Measurements from ENCODE around the gene RABL2A.
"Not testable (repeated sequence)": the region's sequence is repeated elsewhere in the genome, so short reads cannot be mapped to it uniquely, and the experiment has no call there.

DNA sequence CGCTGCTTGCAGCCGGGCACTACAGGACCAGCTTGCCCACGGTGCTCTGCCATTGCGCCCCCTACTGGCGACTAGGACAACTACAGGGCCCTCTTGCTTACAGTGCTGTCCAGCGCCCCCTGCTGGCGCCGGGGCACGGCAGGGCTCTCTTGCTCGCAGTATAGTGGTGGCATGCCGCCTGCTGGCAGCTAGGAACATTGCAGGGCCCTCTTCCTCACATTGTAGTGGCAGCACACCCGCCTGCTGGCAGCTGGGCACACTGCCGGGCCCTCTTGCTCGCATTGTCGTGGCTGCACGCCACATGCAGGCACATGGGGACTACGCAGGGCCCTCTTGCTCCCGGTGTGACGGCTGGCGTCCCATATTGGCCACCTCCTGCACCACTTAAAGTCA, 23.0 kb upstream of the RABL2A start:
- TF ChIP-seq, protein P1, sequence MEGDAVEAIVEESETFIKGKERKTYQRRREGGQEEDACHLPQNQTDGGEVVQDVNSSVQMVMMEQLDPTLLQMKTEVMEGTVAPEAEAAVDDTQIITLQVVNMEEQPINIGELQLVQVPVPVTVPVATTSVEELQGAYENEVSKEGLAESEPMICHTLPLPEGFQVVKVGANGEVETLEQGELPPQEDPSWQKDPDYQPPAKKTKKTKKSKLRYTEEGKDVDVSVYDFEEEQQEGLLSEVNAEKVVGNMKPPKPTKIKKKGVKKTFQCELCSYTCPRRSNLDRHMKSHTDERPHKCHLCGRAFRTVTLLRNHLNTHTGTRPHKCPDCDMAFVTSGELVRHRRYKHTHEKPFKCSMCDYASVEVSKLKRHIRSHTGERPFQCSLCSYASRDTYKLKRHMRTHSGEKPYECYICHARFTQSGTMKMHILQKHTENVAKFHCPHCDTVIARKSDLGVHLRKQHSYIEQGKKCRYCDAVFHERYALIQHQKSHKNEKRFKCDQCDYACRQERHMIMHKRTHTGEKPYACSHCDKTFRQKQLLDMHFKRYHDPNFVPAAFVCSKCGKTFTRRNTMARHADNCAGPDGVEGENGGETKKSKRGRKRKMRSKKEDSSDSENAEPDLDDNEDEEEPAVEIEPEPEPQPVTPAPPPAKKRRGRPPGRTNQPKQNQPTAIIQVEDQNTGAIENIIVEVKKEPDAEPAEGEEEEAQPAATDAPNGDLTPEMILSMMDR (IDR thresholded peaks at IDR 0.05): peak; percentile 100
- TF ChIP-seq POLR2A (IDR thresholded peaks at IDR 0.05): not testable (repeated sequence)
- peak; percentile 45 to 74 for TF ChIP-seq POLR2AphosphoS5 (IDR thresholded peaks at IDR 0.05; ENCODE audit: insufficient read depth in 1 of 2, low read depth in 1 of 2)

All from vagina (tissue), 2 donors.